Uterus (tissue), 4 donors: ENCODE results near the gene BHLHE41. TPM values are rescaled to one million over a fixed set of nuclear protein-coding genes. Genes with fewer than 3 reads are reported as not detected.

Experiments used
- DNase-seq, 2 donors: peaks; one replicate each; pipeline ENCODE4 v3.0.0-alpha.2; 2019 to 2020
- H3K27ac ChIP-seq, 2 donors: fragments of 200-600 bp; sonication (generic); 1 replicate in 1 of 2; 2 replicates in 1 of 2; pipeline ENCODE4 v1.5.1; 2016 to 2018
- H3K27me3 ChIP-seq, 2 donors: fragments of 200-600 bp; sonication (generic); one replicate each; pipeline ENCODE4 v1.5.1; 2018 to 2019; ENCODE audit warnings: control low read depth in 1 of 2
- H3K36me3 ChIP-seq, 2 donors: fragments of 200-600 bp; sonication (generic); one replicate each; pipeline ENCODE4 v1.5.1; 2019; ENCODE audit warnings: control low read depth in 1 of 2
- H3K4me1 ChIP-seq, 2 donors: fragments of 200-600 bp; sonication (generic); one replicate each; pipeline ENCODE4 v1.5.1; 2018 to 2019; ENCODE audit warnings: control low read depth in 1 of 2
- H3K4me3 ChIP-seq, 2 donors: fragments of 200-600 bp; sonication (generic); 1 replicate in 1 of 2; 2 replicates in 1 of 2; pipeline ENCODE4 v1.5.1; 2018 to 2019; ENCODE audit warnings: mild to moderate bottlenecking in 1 of 2
- H3K9me3 ChIP-seq, 2 donors: fragments of 200-600 bp; sonication (generic); one replicate each; pipeline ENCODE4 v1.5.1; 2019; ENCODE audit warnings: control low read depth in 1 of 2
- CTCF ChIP-seq, 4 experiments: fragments of 200-600 bp in 2 of 4; fragments of 450-650 bp in 2 of 4; sonication (generic) in 2 of 4; IDR thresholded peaks; one replicate each; pipeline ENCODE4 v1.5.1; 2016 to 2019; ENCODE audit warnings: antibody characterized with exemption in 4 of 4, mild to moderate bottlenecking in 2 of 4, moderate library complexity in 1 of 4
- POLR2A ChIP-seq, 2 donors: fragments of 450-650 bp; IDR thresholded peaks; one replicate each; pipeline ENCODE4 v1.6.1; 2016; ENCODE audit warnings: antibody characterized with exemption in 2 of 2, mild to moderate bottlenecking in 1 of 2, moderate library complexity in 1 of 2
- intact Hi-C: fragments of 100-400 bp; cut with DNase I; formaldehyde crosslinking; loops from one replicate; pipeline ENCODE4 v1.15.1; 2023; ENCODE audit warnings: low total_unique reads
- total RNA-seq, 4 donors: library from RNA; depleted of rRNA in 3 of 4; stranded (reverse); fragments of >200 nt in 3 of 4; gene quantifications; one replicate each; pipeline versions ENCODE4 v1.1.0 to v1.2.4, GENCODE V29; 2014 to 2023
- donor health status: DM: yes; HTN: yes; CAD: no.

The BHLHE41 gene
- total RNA-seq, 4 donors from 2014 or later, result 2.1 to 31.2 (median 5.0) TPM

GRCh38 chr12:26102953-26103352 lies 21.9 kb downstream of the BHLHE41 start:
- peaks cover 0 to 6% of the 10 kb centered on the region in 2 donors for H3K4me1 ChIP-seq
- no peaks in the 10 kb centered on the region for H3K36me3 ChIP-seq
- no peaks in the 10 kb centered on the region for H3K9me3 ChIP-seq
- intact Hi-C loops, result no loop called here
- H3K27me3 ChIP-seq, result no peaks in the 10 kb centered on the region
- TF ChIP-seq CTCF (IDR thresholded peaks at IDR 0.05) (no peak), POLR2A (IDR thresholded peaks at IDR 0.05) (no peak)
- no peak overlapping the region for H3K27ac ChIP-seq
- no peak for DNase-seq
- H3K4me3 ChIP-seq, result no peak overlapping the region

GRCh38 chr12:26101763-26102162 lies 23.1 kb downstream of the BHLHE41 start:
- Histone ChIP-seq H3K27ac (no peak overlapping the region), H3K9me3 (no peaks in the 10 kb centered on the region), H3K36me3 (no peaks in the 10 kb centered on the region), H3K27me3 (no peaks in the 10 kb centered on the region), H3K4me3 (no peak overlapping the region), H3K4me1 (no peaks in the 10 kb centered on the region)
- intact Hi-C loops, result no loop called here
- DNase-seq, result no peak
- TF ChIP-seq CTCF (IDR thresholded peaks at IDR 0.05) (no peak), POLR2A (IDR thresholded peaks at IDR 0.05) (no peak)

GRCh38 chr12:26101350-26101734 lies 23.5 kb downstream of the BHLHE41 start:
- DNase-seq, result no peak
- Histone ChIP-seq H3K27ac (no peak overlapping the region), H3K9me3 (no peaks in the 10 kb centered on the region), H3K36me3 (no peaks in the 10 kb centered on the region), H3K4me1 (no peaks in the 10 kb centered on the region), H3K4me3 (no peak overlapping the region), H3K27me3 (no peaks in the 10 kb centered on the region)
- intact Hi-C loops, result no loop called here
- TF ChIP-seq POLR2A (IDR thresholded peaks at IDR 0.05) (no peak), CTCF (IDR thresholded peaks at IDR 0.05) (no peak)

- no peak overlapping the region for H3K4me3 ChIP-seq
- TF ChIP-seq POLR2A (IDR thresholded peaks at IDR 0.05), result no peak
- TF ChIP-seq CTCF (IDR thresholded peaks at IDR 0.05), result no peak
- no peaks in the 10 kb centered on the region for H3K27me3 ChIP-seq
- intact Hi-C loops, result no loop called here
- H3K9me3 ChIP-seq, result no peaks in the 10 kb centered on the region
- no peaks in the 10 kb centered on the region for H3K4me1 ChIP-seq
- no peaks in the 10 kb centered on the region for H3K36me3 ChIP-seq
- DNase-seq, result no peak
- H3K27ac ChIP-seq, result no peak overlapping the region
These were observed 24.0 kb downstream of the BHLHE41 start for GRCh38 chr12:26100666-26101349.

- TF ChIP-seq POLR2A (IDR thresholded peaks at IDR 0.05) (no peak), CTCF (IDR thresholded peaks at IDR 0.05) (peak; percentile 81 to 92 (median 88))
- peak; percentile 72 to 74 for DNase-seq
- no peak overlapping the region for H3K27ac ChIP-seq
These were observed 27.6 kb downstream of the BHLHE41 start for GRCh38 chr12:26097046-26097878.

More at GRCh38 chr12:26097046-26097878, 27.6 kb downstream of the BHLHE41 start:
- Histone ChIP-seq H3K27me3 (no peaks in the 10 kb centered on the region), H3K4me3 (no peak overlapping the region), H3K9me3 (no peaks in the 10 kb centered on the region), H3K36me3 (no peaks in the 10 kb centered on the region), H3K4me1 (no peaks in the 10 kb centered on the region)
- intact Hi-C loops, result no loop called here
